ENCODE measurements around the gene PIK3R2.

The PIK3R2 gene

GRCh38 chr19:18160971-18161635 is 8.1 kb downstream of the PIK3R2 start:
- Histone ChIP-seq H3K36me3 (ENCODE audit: control insufficient read depth, insufficient read depth, low read length) (peaks cover 16% of the 10 kb centered on the region), H3K4me3 (replicated peaks; ENCODE audit: low read depth, low read length) (peak overlapping the region; percentile 53), H3K27me3 (replicated peaks; ENCODE audit: control insufficient read depth, insufficient read depth, low read length) (no peaks in the 10 kb centered on the region)
- peak; percentile 37 for TF ChIP-seq CTCF (IDR thresholded peaks at IDR 0.05; ENCODE audit: insufficient read depth, low read length, poor library complexity, severe bottlenecking)
- DNase-seq (ENCODE audit: extremely low read depth, insufficient read length) = peak; percentile 82

- DNase-seq (ENCODE audit: extremely low read depth, insufficient read length) = no peak
- no peak overlapping the region for H3K4me3 ChIP-seq (replicated peaks; ENCODE audit: low read depth, low read length)
- TF ChIP-seq CTCF (IDR thresholded peaks at IDR 0.05; ENCODE audit: insufficient read depth, low read length, poor library complexity, severe bottlenecking) = no peak
- no peaks in the 10 kb centered on the region for H3K27me3 ChIP-seq (replicated peaks; ENCODE audit: control insufficient read depth, insufficient read depth, low read length)
- peaks cover 18% of the 10 kb centered on the region for H3K36me3 ChIP-seq (ENCODE audit: control insufficient read depth, insufficient read depth, low read length)
Measured at GRCh38 chr19:18161636-18162002, 8.7 kb downstream of the PIK3R2 start.

- TF ChIP-seq CTCF (IDR thresholded peaks at IDR 0.05; ENCODE audit: insufficient read depth, low read length, poor library complexity, severe bottlenecking) = no peak
- DNase-seq (ENCODE audit: extremely low read depth, insufficient read length) = no peak
- Histone ChIP-seq H3K4me3 (replicated peaks; ENCODE audit: low read depth, low read length) (no peak overlapping the region), H3K27me3 (replicated peaks; ENCODE audit: control insufficient read depth, insufficient read depth, low read length) (no peaks in the 10 kb centered on the region), H3K36me3 (ENCODE audit: control insufficient read depth, insufficient read depth, low read length) (peaks cover 17% of the 10 kb centered on the region)
Measured at GRCh38 chr19:18164072-18164471, 11.1 kb downstream of the PIK3R2 start.

- no peak for DNase-seq (ENCODE audit: extremely low read depth, insufficient read length)
- TF ChIP-seq CTCF (IDR thresholded peaks at IDR 0.05; ENCODE audit: insufficient read depth, low read length, poor library complexity, severe bottlenecking) = no peak
- Histone ChIP-seq H3K36me3 (ENCODE audit: control insufficient read depth, insufficient read depth, low read length) (peaks cover 17% of the 10 kb centered on the region), H3K27me3 (replicated peaks; ENCODE audit: control insufficient read depth, insufficient read depth, low read length) (no peaks in the 10 kb centered on the region), H3K4me3 (replicated peaks; ENCODE audit: low read depth, low read length) (no peak overlapping the region)
Measured at GRCh38 chr19:18165794-18166544, 13.0 kb downstream of the PIK3R2 start.

- no peaks in the 10 kb centered on the region for H3K27me3 ChIP-seq (replicated peaks; ENCODE audit: control insufficient read depth, insufficient read depth, low read length)
- DNase-seq (ENCODE audit: extremely low read depth, insufficient read length) = no peak
- H3K36me3 ChIP-seq (ENCODE audit: control insufficient read depth, insufficient read depth, low read length) = peaks cover 15% of the 10 kb centered on the region
- TF ChIP-seq CTCF (IDR thresholded peaks at IDR 0.05; ENCODE audit: insufficient read depth, low read length, poor library complexity, severe bottlenecking) = no peak
- H3K4me3 ChIP-seq (replicated peaks; ENCODE audit: low read depth, low read length) = no peak overlapping the region
Measured at GRCh38 chr19:18167011-18167410, 14.0 kb downstream of the PIK3R2 start.

Measured in GM06990 (cell line).